Ishikawa (cell line): Measurements from ENCODE around the gene ALX4.

Experiments
- CEBPB ChIP-seq: IDR thresholded peaks from 2 replicates; pipeline ENCODE4 v1.6.1; 2012
- CREB1 ChIP-seq: IDR thresholded peaks from 2 replicates; pipeline ENCODE4 v1.6.1; 2012; ENCODE audit warnings: low read depth
- EGR1 ChIP-seq: IDR thresholded peaks from 2 replicates; pipeline ENCODE4 v1.6.1; 2012
- EP300 ChIP-seq: IDR thresholded peaks from 2 replicates; pipeline ENCODE4 v1.6.1; 2012; ENCODE audit warnings: borderline replicate concordance
- FOXM1 ChIP-seq: IDR thresholded peaks from 2 replicates; pipeline ENCODE4 v1.6.1; 2012; ENCODE audit warnings: low read depth, borderline replicate concordance
- NFIC ChIP-seq: IDR thresholded peaks from 2 replicates; pipeline ENCODE4 v1.6.1; 2012
- RAD21 ChIP-seq: IDR thresholded peaks from 2 replicates; pipeline ENCODE4 v1.6.1; 2012; ENCODE audit warnings: low read depth
- REST ChIP-seq: IDR thresholded peaks from 2 replicates; pipeline ENCODE4 v1.6.1; 2012; ENCODE audit warnings: low read depth, mild to moderate bottlenecking
- TAF1 ChIP-seq: IDR thresholded peaks from 2 replicates; pipeline ENCODE4 v1.6.1; 2012; ENCODE audit warnings: low read depth, mild to moderate bottlenecking
- TCF12 ChIP-seq: IDR thresholded peaks from 2 replicates; pipeline ENCODE4 v1.6.1; 2012; ENCODE audit warnings: low read depth
- TEAD4 ChIP-seq: IDR thresholded peaks from 2 replicates; pipeline ENCODE4 v1.6.1; 2012
- YY1 ChIP-seq: IDR thresholded peaks from 2 replicates; pipeline ENCODE4 v1.6.1; 2012; ENCODE audit warnings: low read depth
- ZBTB7A ChIP-seq: IDR thresholded peaks from 2 replicates; pipeline ENCODE4 v1.6.1; 2012; ENCODE audit warnings: low read depth
- TF ChIP-seq, protein P1 (sequence below): IDR thresholded peaks from 2 replicates; pipeline ENCODE4 v1.6.1; 2012
- TF ChIP-seq, protein P2 (sequence below): IDR thresholded peaks from 2 replicates; pipeline ENCODE4 v1.6.1; 2012

Gene ALX4

GRCh38 chr11:44290208-44290607 is 19.7 kb downstream of the ALX4 start:
- TF ChIP-seq, protein P1, sequence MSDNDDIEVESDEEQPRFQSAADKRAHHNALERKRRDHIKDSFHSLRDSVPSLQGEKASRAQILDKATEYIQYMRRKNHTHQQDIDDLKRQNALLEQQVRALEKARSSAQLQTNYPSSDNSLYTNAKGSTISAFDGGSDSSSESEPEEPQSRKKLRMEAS = no peak
- TF ChIP-seq REST = no peak
- no peak for TF ChIP-seq TAF1
- no peak for TF ChIP-seq RAD21
- TF ChIP-seq YY1 = no peak
- no peak for TF ChIP-seq CEBPB
- no peak for TF ChIP-seq EGR1
- no peak for TF ChIP-seq EP300
- no peak for TF ChIP-seq NFIC
- TF ChIP-seq CREB1 = no peak
- no peak for TF ChIP-seq ZBTB7A
- no peak for TF ChIP-seq TEAD4
- no peak for TF ChIP-seq FOXM1
- TF ChIP-seq, protein P2, sequence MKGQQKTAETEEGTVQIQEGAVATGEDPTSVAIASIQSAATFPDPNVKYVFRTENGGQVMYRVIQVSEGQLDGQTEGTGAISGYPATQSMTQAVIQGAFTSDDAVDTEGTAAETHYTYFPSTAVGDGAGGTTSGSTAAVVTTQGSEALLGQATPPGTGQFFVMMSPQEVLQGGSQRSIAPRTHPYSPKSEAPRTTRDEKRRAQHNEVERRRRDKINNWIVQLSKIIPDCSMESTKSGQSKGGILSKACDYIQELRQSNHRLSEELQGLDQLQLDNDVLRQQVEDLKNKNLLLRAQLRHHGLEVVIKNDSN = no peak
- TF ChIP-seq TCF12 = no peak

- TF ChIP-seq TEAD4 (no peak), TAF1 (no peak), REST (no peak)
Observed at GRCh38 chr11:44288133-44288526, 21.8 kb downstream of the ALX4 start.

DNA sequence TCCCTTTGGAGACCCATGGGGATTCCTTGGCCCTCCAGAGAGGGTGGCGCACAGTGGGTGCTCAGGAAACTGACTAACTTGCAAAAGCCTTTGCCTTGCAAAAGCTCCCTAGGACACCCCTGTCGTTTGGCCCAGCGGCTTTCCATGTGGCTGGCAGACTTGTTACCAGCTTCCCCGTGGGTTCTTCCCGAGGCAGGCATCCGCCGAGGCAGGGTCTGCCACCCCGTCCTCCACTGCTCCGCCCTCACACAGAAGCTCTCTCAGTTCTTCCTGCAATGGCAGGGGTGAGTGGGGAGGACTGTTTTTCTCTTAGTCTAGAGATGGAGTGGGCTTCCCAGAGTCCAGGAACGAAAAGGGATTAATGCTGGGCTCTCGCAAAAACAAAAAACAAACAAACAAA is 23.0 kb downstream of the ALX4 start:
- no peak for TF ChIP-seq RAD21
- TF ChIP-seq TAF1 = no peak
- TF ChIP-seq, protein P2 = no peak

GRCh38 chr11:44286268-44286880 is 23.6 kb downstream of the ALX4 start:
- TF ChIP-seq ZBTB7A (no peak), RAD21 (peak; percentile 96)

- TF ChIP-seq REST (no peak), ZBTB7A (no peak)
Observed at GRCh38 chr11:44285756-44286155, 24.2 kb downstream of the ALX4 start.

GRCh38 chr11:44282620-44283019 is 27.3 kb downstream of the ALX4 start:
- TF ChIP-seq FOXM1 (no peak), CREB1 (no peak), REST (no peak), ZBTB7A (no peak), TEAD4 (no peak), NFIC (no peak), TAF1 (no peak), CEBPB (no peak), EGR1 (no peak), TCF12 (no peak), EP300 (no peak), YY1 (no peak), RAD21 (no peak)
- TF ChIP-seq, protein P2 = no peak
- TF ChIP-seq, protein P1 = no peak
